Measurements from ENCODE around the gene GPC6. TPM values are rescaled to one million over a fixed set of nuclear protein-coding genes. Genes with fewer than 3 reads are reported as not detected.

The GPC6 gene
- total RNA-seq, 1 donor from 2014 or later, result not detected

- POLR2A ChIA-PET, result no interaction called here
- no peak for TF ChIP-seq CTCF (IDR thresholded peaks at IDR 0.05)
- Mint-ChIP-seq H3K27ac (no peak overlapping the region), H3K27me3 (no peaks in the 10 kb centered on the region), H3K4me1 (no peaks in the 10 kb centered on the region), H3K36me3 (ENCODE audit: low read depth) (no peaks in the 10 kb centered on the region), H3K4me3 (no peak overlapping the region), H3K9me3 (no peaks in the 10 kb centered on the region)
- intact Hi-C loops (cut with micrococcal nuclease), result no loop called here
- CTCF ChIA-PET, result no interaction called here
- DNase-seq (no peak), ATAC-seq (ENCODE audit: low read depth) (no peak)
These were observed 936.9 kb downstream of the GPC6 start for GRCh38 chr13:94163535-94163934.

- intact Hi-C loops (cut with micrococcal nuclease), result no loop called here
- Mint-ChIP-seq H3K27me3 (peaks cover 6% of the 10 kb centered on the region), H3K4me3 (no peak overlapping the region), H3K27ac (no peak overlapping the region), H3K4me1 (no peaks in the 10 kb centered on the region), H3K9me3 (no peaks in the 10 kb centered on the region), H3K36me3 (ENCODE audit: low read depth) (no peaks in the 10 kb centered on the region)
- ATAC-seq (ENCODE audit: low read depth), result no peak
- ChIA-PET POLR2A (no interaction called here), CTCF (no interaction called here)
- TF ChIP-seq CTCF (IDR thresholded peaks at IDR 0.05), result no peak
- no peak for DNase-seq
These were observed 942.3 kb downstream of the GPC6 start for GRCh38 chr13:94168783-94169453.

DNA sequence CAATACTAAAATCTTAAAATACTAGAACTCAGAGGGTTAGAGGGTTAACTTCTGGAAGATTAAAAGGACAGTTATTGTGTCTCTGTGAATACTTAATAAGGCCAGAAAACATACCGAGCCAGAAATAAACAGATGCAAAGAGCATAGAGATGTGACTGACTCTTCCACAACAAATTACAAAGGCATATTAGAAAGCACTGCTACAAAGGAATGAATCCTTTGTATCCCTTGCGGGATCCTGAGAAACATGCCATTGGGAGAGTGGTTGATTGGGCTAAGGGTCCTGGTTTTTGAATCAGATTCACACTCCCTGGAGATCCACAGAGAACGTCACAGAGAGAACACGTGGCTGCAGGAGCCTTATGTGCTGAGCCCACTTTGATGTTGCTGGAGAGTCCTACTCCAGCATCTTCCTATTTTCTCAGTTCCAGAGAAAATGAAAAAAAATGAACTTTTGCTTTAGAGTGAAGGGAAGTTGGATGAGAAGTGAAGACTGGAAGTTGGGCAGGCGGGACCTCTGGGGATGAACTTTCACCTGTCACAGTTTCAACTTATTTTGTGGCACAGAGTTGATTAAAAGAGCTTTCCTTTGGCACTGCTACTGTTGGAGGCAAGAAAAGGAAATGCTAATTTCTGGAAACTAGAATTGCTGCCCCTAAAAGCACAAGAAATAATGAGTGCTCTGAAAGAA is 943.0 kb downstream of the GPC6 start:
- ATAC-seq (ENCODE audit: low read depth), result no peak
- H3K27me3 Mint-ChIP-seq, result peaks cover 6% of the 10 kb centered on the region
- ChIA-PET POLR2A (no interaction called here), CTCF (no interaction called here)
- H3K4me1 Mint-ChIP-seq, result no peaks in the 10 kb centered on the region
- H3K36me3 Mint-ChIP-seq (ENCODE audit: low read depth), result no peaks in the 10 kb centered on the region
- TF ChIP-seq CTCF (IDR thresholded peaks at IDR 0.05), result no peak
- H3K4me3 Mint-ChIP-seq, result no peak overlapping the region
- intact Hi-C loops (cut with micrococcal nuclease), result no loop called here
- H3K27ac Mint-ChIP-seq, result no peak overlapping the region
- DNase-seq, result no peak
- H3K9me3 Mint-ChIP-seq, result no peaks in the 10 kb centered on the region

DNA sequence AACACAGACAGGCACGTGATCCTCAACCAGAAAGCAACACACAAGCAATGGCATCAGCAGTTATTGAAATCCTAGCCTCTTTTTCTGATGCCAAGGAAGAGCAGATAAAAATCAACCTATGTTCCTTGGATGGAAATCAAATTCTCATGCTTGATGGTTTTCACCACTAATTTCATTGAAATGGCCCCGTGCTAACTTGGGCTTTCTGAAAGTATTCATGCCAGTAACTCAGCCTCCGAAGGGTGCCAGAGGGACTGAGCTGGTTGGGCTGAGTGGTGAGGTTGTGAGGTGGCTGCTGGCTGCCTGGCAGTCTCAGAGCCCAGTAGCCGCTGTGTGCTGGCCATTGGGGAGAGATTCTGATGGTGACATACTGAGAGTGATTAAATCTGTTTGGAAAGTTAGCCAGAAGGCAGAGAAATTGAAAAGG is 943.6 kb downstream of the GPC6 start:
- H3K27ac Mint-ChIP-seq, result no peak overlapping the region
- no peaks in the 10 kb centered on the region for H3K36me3 Mint-ChIP-seq (ENCODE audit: low read depth)
- peaks cover 6% of the 10 kb centered on the region for H3K27me3 Mint-ChIP-seq
- intact Hi-C loops (cut with micrococcal nuclease), result no loop called here
- no peaks in the 10 kb centered on the region for H3K9me3 Mint-ChIP-seq
- CTCF ChIA-PET, result no interaction called here
- POLR2A ChIA-PET, result no interaction called here
- DNase-seq (no peak), ATAC-seq (ENCODE audit: low read depth) (no peak)
- H3K4me3 Mint-ChIP-seq, result no peak overlapping the region
- no peak for TF ChIP-seq CTCF (IDR thresholded peaks at IDR 0.05)
- no peaks in the 10 kb centered on the region for H3K4me1 Mint-ChIP-seq

DNA sequence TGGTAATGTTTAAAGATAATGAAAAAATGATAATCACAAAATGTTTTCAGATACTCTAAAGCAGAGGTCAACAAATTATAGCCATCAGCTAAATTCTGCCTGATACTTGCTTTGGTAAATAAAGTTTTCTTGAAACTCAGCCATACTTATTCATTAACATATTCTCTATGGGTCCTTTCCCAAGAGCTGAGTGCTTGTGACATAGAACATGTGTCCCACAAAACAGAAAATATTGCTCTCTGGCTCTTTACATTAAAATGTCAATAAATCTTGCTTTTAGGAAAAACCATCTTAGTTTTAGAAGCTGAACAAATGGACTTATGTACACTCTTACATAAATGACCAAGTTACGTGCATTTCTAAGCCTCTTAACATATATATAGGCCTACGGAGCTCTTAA is 945.8 kb downstream of the GPC6 start:
- H3K9me3 Mint-ChIP-seq, result no peaks in the 10 kb centered on the region
- no peaks in the 10 kb centered on the region for H3K36me3 Mint-ChIP-seq (ENCODE audit: low read depth)
- no peak overlapping the region for H3K27ac Mint-ChIP-seq
- H3K27me3 Mint-ChIP-seq, result peaks cover 6% of the 10 kb centered on the region
- ChIA-PET CTCF (no interaction called here), POLR2A (no interaction called here)
- no peak for TF ChIP-seq CTCF (IDR thresholded peaks at IDR 0.05)
- H3K4me1 Mint-ChIP-seq, result no peaks in the 10 kb centered on the region
- intact Hi-C loops (cut with micrococcal nuclease), result no loop called here
- no peak for DNase-seq
- no peak for ATAC-seq (ENCODE audit: low read depth)
- H3K4me3 Mint-ChIP-seq, result no peak overlapping the region
